ENCODE measurements around the gene ODAD3.

Gene ODAD3

GRCh38 chr19:11380653-11381537, 54.0 kb downstream of the ODAD3 start:
- TF ChIP-seq SIN3A (IDR thresholded peaks at IDR 0.05; ENCODE audit: borderline replicate concordance, insufficient read depth, low read length) (no peak), REST (IDR thresholded peaks at IDR 0.05; ENCODE audit: insufficient read depth in 1 of 2, low read depth in 2 of 2, low read length in 2 of 2) (no peak), FOXP2 (optimal IDR thresholded peaks at IDR 0.05; ENCODE audit: borderline replicate concordance, extremely low read depth, extremely low read length, insufficient read depth) (peak; percentile 52), TAF1 (IDR thresholded peaks at IDR 0.05; ENCODE audit: borderline replicate concordance, insufficient read depth, low read length) (no peak), POLR2AphosphoS5 (IDR thresholded peaks at IDR 0.05; ENCODE audit: low read depth, low read length) (peak; percentile 71)

- no peak for TF ChIP-seq FOXP2 (optimal IDR thresholded peaks at IDR 0.05; ENCODE audit: borderline replicate concordance, extremely low read depth, extremely low read length, insufficient read depth)
Measured at GRCh38 chr19:11379857-11380350, 55.0 kb downstream of the ODAD3 start.

- TF ChIP-seq SIN3A (IDR thresholded peaks at IDR 0.05; ENCODE audit: borderline replicate concordance, insufficient read depth, low read length) (no peak), REST (IDR thresholded peaks at IDR 0.05; ENCODE audit: insufficient read depth in 1 of 2, low read depth in 2 of 2, low read length in 2 of 2) (no peak), POLR2AphosphoS5 (IDR thresholded peaks at IDR 0.05; ENCODE audit: low read depth, low read length) (no peak)
Measured at GRCh38 chr19:11378319-11379189, 56.4 kb downstream of the ODAD3 start.

GRCh38 chr19:11377756-11378155, 57.2 kb downstream of the ODAD3 start:
- TF ChIP-seq REST (IDR thresholded peaks at IDR 0.05; ENCODE audit: insufficient read depth in 1 of 2, low read depth in 2 of 2, low read length in 2 of 2) (no peak), SIN3A (IDR thresholded peaks at IDR 0.05; ENCODE audit: borderline replicate concordance, insufficient read depth, low read length) (no peak), TAF1 (IDR thresholded peaks at IDR 0.05; ENCODE audit: borderline replicate concordance, insufficient read depth, low read length) (no peak), POLR2AphosphoS5 (IDR thresholded peaks at IDR 0.05; ENCODE audit: low read depth, low read length) (no peak), FOXP2 (optimal IDR thresholded peaks at IDR 0.05; ENCODE audit: borderline replicate concordance, extremely low read depth, extremely low read length, insufficient read depth) (no peak)

GRCh38 chr19:11377237-11377636, 57.7 kb downstream of the ODAD3 start:
- no peak; the same call in 1 of the 2 replicates for TF ChIP-seq POLR2AphosphoS5 (IDR thresholded peaks at IDR 0.05; ENCODE audit: low read depth, low read length)
- TF ChIP-seq REST (IDR thresholded peaks at IDR 0.05; ENCODE audit: insufficient read depth in 1 of 2, low read depth in 2 of 2, low read length in 2 of 2), result no peak
- TF ChIP-seq TAF1 (IDR thresholded peaks at IDR 0.05; ENCODE audit: borderline replicate concordance, insufficient read depth, low read length), result no peak
- TF ChIP-seq SIN3A (IDR thresholded peaks at IDR 0.05; ENCODE audit: borderline replicate concordance, insufficient read depth, low read length), result no peak
- no peak for TF ChIP-seq FOXP2 (optimal IDR thresholded peaks at IDR 0.05; ENCODE audit: borderline replicate concordance, extremely low read depth, extremely low read length, insufficient read depth)
